CD14-positive monocyte (primary cell): Measurements from ENCODE around the gene ABCA2. TPM values are rescaled to one million over a fixed set of nuclear protein-coding genes. Genes with fewer than 3 reads are reported as not detected.
A peak's percentile ranks its signal among the peaks of the same experiment; 100 is the strongest.

Source experiments
- DNase-seq, 3 donors: peaks; one replicate each; pipeline ENCODE4 v3.0.0-alpha.2; 2011 to 2022
- H2AFZ ChIP-seq: 2 replicates; pipeline ENCODE4 v1.6.0; 2012; ENCODE audit warnings: mild to moderate bottlenecking, low read depth, low read length, inconsistent platforms; ENCODE audit not compliant: insufficient read depth, poor library complexity, severe bottlenecking
- H3K27ac ChIP-seq, 2 donors: 1 replicate in 1 of 2; 2 replicates in 1 of 2; pipeline ENCODE4 v1.5.1; 2012 to 2013; ENCODE audit warnings: low read length in 2 of 2, control low read depth in 1 of 2, inconsistent platforms in 1 of 2, low read depth in 1 of 2, mild to moderate bottlenecking in 1 of 2
- H3K27me3 ChIP-seq, 2 donors: one replicate each; pipeline versions ENCODE4 v1.6.0 to v1.6.1; 2011 to 2013; ENCODE audit warnings: low read length in 2 of 2; ENCODE audit not compliant: control insufficient read depth in 2 of 2, insufficient read depth in 2 of 2
- H3K36me3 ChIP-seq, 2 donors: replicated peaks in 1 of 2; 1 replicate in 1 of 2; 2 replicates in 1 of 2; pipeline versions ENCODE4 v1.5.1 to v1.6.1; 2012 to 2013; ENCODE audit warnings: low read length in 2 of 2, control low read depth in 1 of 2, inconsistent platforms in 1 of 2, mild to moderate bottlenecking in 1 of 2; ENCODE audit not compliant: insufficient read depth in 2 of 2, control insufficient read depth in 1 of 2
- H3K4me1 ChIP-seq, 2 donors: 1 replicate in 1 of 2; 2 replicates in 1 of 2; pipeline versions ENCODE4 v1.5.1 to v1.6.1; 2012 to 2013; ENCODE audit warnings: low read length in 2 of 2, control low read depth in 1 of 2, inconsistent platforms in 1 of 2, mild to moderate bottlenecking in 1 of 2, moderate library complexity in 1 of 2; ENCODE audit not compliant: insufficient read depth in 2 of 2, control insufficient read depth in 1 of 2
- H3K4me2 ChIP-seq: replicated peaks from 2 replicates; pipeline ENCODE3; 2012; ENCODE audit warnings: low read length, moderate library complexity, mild to moderate bottlenecking; ENCODE audit not compliant: poor library complexity, severe bottlenecking; ENCODE audit errors: extremely low read depth
- H3K4me3 ChIP-seq, 3 experiments: fragments of 200-600 bp in 1 of 3; sonication (generic) in 1 of 3; replicated peaks in 1 of 3; 1 replicate in 2 of 3; 2 replicates in 1 of 3; pipeline ENCODE4 v1.5.1; 2011 to 2013; ENCODE audit warnings: low read length in 3 of 3, mild to moderate bottlenecking in 3 of 3, control low read depth in 2 of 3, low read depth in 2 of 3, inconsistent platforms in 1 of 3, moderate library complexity in 1 of 3
- H3K79me2 ChIP-seq: 2 replicates; pipeline ENCODE4 v1.6.0; 2012; ENCODE audit warnings: mild to moderate bottlenecking, control low read depth, inconsistent platforms, low read length, moderate library complexity; ENCODE audit not compliant: insufficient read depth
- H3K9ac ChIP-seq: 2 replicates; pipeline ENCODE4 v1.6.0; 2017; ENCODE audit warnings: low read length, mild to moderate bottlenecking; ENCODE audit not compliant: insufficient read depth, poor library complexity, severe bottlenecking
- H3K9me3 ChIP-seq, 2 donors: replicated peaks in 1 of 2; 1 replicate in 1 of 2; 2 replicates in 1 of 2; pipeline versions ENCODE4 v1.5.1 to v1.6.1; 2012 to 2013; ENCODE audit warnings: low read length in 2 of 2, control low read depth in 1 of 2; ENCODE audit not compliant: control insufficient read depth in 1 of 2, insufficient read depth in 1 of 2
- H4K20me1 ChIP-seq: 2 replicates; pipeline ENCODE4 v1.6.0; 2012; ENCODE audit warnings: mild to moderate bottlenecking, low read length, control low read depth, moderate library complexity; ENCODE audit not compliant: insufficient read depth
- H3K27ac Mint-ChIP-seq, 7 donors: one replicate each; pipeline ENCODE4 v1.8.0; 2020; ENCODE audit warnings: mild to moderate bottlenecking in 7 of 7, mixed read lengths in 7 of 7, moderate library complexity in 6 of 7, inconsistent platforms in 2 of 7
- H3K27me3 Mint-ChIP-seq, 3 donors: one replicate each; pipeline ENCODE4 v1.8.0; 2021 to 2022; ENCODE audit warnings: low read depth in 3 of 3, mild to moderate bottlenecking in 3 of 3, mixed read lengths in 3 of 3, moderate library complexity in 3 of 3, inconsistent platforms in 1 of 3
- H3K36me3 Mint-ChIP-seq, 2 donors: one replicate each; pipeline ENCODE4 v1.8.0; 2020; ENCODE audit warnings: mixed read lengths in 2 of 2, inconsistent platforms in 1 of 2, mild to moderate bottlenecking in 1 of 2
- H3K4me1 Mint-ChIP-seq: one replicate; pipeline ENCODE4 v1.8.0; 2020; ENCODE audit warnings: mild to moderate bottlenecking, mixed read lengths
- H3K4me3 Mint-ChIP-seq, 2 donors: one replicate each; pipeline ENCODE4 v1.8.0; 2020; ENCODE audit warnings: mild to moderate bottlenecking in 2 of 2, mixed read lengths in 2 of 2, moderate library complexity in 1 of 2
- H3K9me3 Mint-ChIP-seq, 7 donors: one replicate each; pipeline ENCODE4 v1.8.0; 2020 to 2022; ENCODE audit warnings: mixed read lengths in 7 of 7, mild to moderate bottlenecking in 6 of 7, moderate library complexity in 6 of 7, inconsistent platforms in 2 of 7
- CTCF ChIP-seq: fragments of 200-600 bp; IDR thresholded peaks from one replicate; pipeline ENCODE4 v1.8.0; 2022; ENCODE audit warnings: antibody characterized with exemption, mild to moderate bottlenecking
- WGBS: methylation state at CpG from one replicate; pipeline ENCODE4 v1.1.5; 2013; ENCODE audit warnings: missing lambda C conversion rate; ENCODE audit not compliant: insufficient coverage; 5-methylcytosine and 5-hydroxymethylcytosine counted together
- intact Hi-C, 2 donors: fragments of 100-400 bp; cut with micrococcal nuclease; formaldehyde crosslinking; loops; one replicate each; pipeline versions ENCODE4 v1.15.0 to v1.15.1; 2023
- polyA plus RNA-seq, 3 donors: library from polyadenylated mRNA; depleted of rRNA in 1 of 3; unstranded in 2 of 3; stranded (reverse) in 1 of 3; fragments of 300-500 nt in 2 of 3; fragments of >200 nt in 1 of 3; fragmentation: Illumina TruSeq in 2 of 3; gene quantifications; 1 replicate in 2 of 3; 2 replicates in 1 of 3; pipeline ENCODE4 v1.2.3, GENCODE V29; 2012 to 2021

The ABCA2 gene
- polyA plus RNA-seq, 3 donors, result 0.18 to 30.7 (median 0.40) TPM

- WGBS, result 38% methylated on average over 6 of the region's 12 CpGs
- DNase-seq, result no peak
- Histone ChIP-seq H3K27ac (no peak overlapping the region), H3K9ac (peak overlapping the region; percentile 32), H3K79me2 (peaks cover 20% of the 10 kb centered on the region), H3K4me2 (peak overlapping the region; percentile 62), H4K20me1 (peaks cover 30% of the 10 kb centered on the region), H3K4me1 (peaks cover 76 to 93% of the 10 kb centered on the region in 2 donors), H3K9me3 (no peaks in the 10 kb centered on the region), H3K36me3 (peaks cover 6 to 9% of the 10 kb centered on the region in 2 donors), H3K27me3 (peaks cover 0 to 41% of the 10 kb centered on the region in 2 donors), H2AFZ (no peak overlapping the region), H3K4me3 (peak overlapping the region in 1 of 3 experiments; percentile 49)
- Mint-ChIP-seq H3K4me3 (peak overlapping the region in 1 of 2 donors; percentile 83), H3K4me1 (peaks cover 71% of the 10 kb centered on the region), H3K27ac (peak overlapping the region in 2 of 7 donors; percentile 20 to 31), H3K36me3 (peaks cover 10 to 12% of the 10 kb centered on the region in 2 donors), H3K9me3 (peaks cover 0 to 15% (median 0%) of the 10 kb centered on the region in 7 donors), H3K27me3 (peaks cover 23 to 52% (median 39%) of the 10 kb centered on the region in 3 donors)
- TF ChIP-seq CTCF, result no peak
- intact Hi-C loops, result loop anchor here in 1 of 2 donors (5.0 kb wide), 1 partner anchor 36 kb away; the partner anchor contains the start of gene FUT7
Measured at GRCh38 chr9:136995772-136996311, 32.2 kb downstream of the ABCA2 start.

- H3K79me2 ChIP-seq, result peaks cover 20% of the 10 kb centered on the region
- no peak overlapping the region for H3K9ac ChIP-seq
- H3K9me3 ChIP-seq, result no peaks in the 10 kb centered on the region
- Mint-ChIP-seq H3K4me3 (no peak overlapping the region), H3K9me3 (peaks cover 0 to 17% (median under 1%) of the 10 kb centered on the region in 7 donors), H3K36me3 (peaks cover 10% of the 10 kb centered on the region in 2 donors), H3K27ac (no peak overlapping the region), H3K4me1 (peaks cover 70% of the 10 kb centered on the region), H3K27me3 (peaks cover 24 to 52% (median 40%) of the 10 kb centered on the region in 3 donors)
- H3K36me3 ChIP-seq, result peaks cover 6 to 9% of the 10 kb centered on the region in 2 donors
- intact Hi-C loops, result loop anchor here in 1 of 2 donors (5.0 kb wide), 1 partner anchor 37 kb away; the partner anchor contains the start of gene FUT7
- no peak overlapping the region for H3K27ac ChIP-seq
- H3K27me3 ChIP-seq, result peaks cover 0 to 41% of the 10 kb centered on the region in 2 donors
- TF ChIP-seq CTCF, result no peak
- no peak overlapping the region for H3K4me3 ChIP-seq
- peaks cover 71 to 88% of the 10 kb centered on the region in 2 donors for H3K4me1 ChIP-seq
- no peak for DNase-seq
- peaks cover 30% of the 10 kb centered on the region for H4K20me1 ChIP-seq
- no peak overlapping the region for H3K4me2 ChIP-seq
- WGBS, result 58% methylated on average over 26 of the region's 30 CpGs
- H2AFZ ChIP-seq, result no peak overlapping the region
Measured at GRCh38 chr9:136995362-136995761, 32.7 kb downstream of the ABCA2 start.
